Right ventricle myocardium superior (tissue), 1 donor: ENCODE results near the gene PAFAH1B2. TPM values are rescaled to one million over a fixed set of nuclear protein-coding genes. Genes with fewer than 3 reads are reported as not detected.
"Not testable (repeated sequence)": the region's sequence is repeated elsewhere in the genome, so short reads cannot be mapped to it uniquely, and the experiment has no call there.

Experiments
- ATAC-seq: fragments of 200-7000 bp; cut with Tn5 transposase; one replicate; pipeline ENCODE4 v1.9.1; 2020; ENCODE audit warnings: mild to moderate bottlenecking; ENCODE audit not compliant: poor library complexity
- DNase-seq: peaks from one replicate; pipeline ENCODE4 v3.0.0-alpha.2; 2020
- intact Hi-C: fragments of 100-400 bp; cut with DNase I; formaldehyde crosslinking; loops from one replicate; pipeline ENCODE4 v1.11.2; 2022
- total RNA-seq: library from RNA; stranded (reverse); fragmentation: NEBNext Ultra II Directional; extraction: Animal tissue kit (Norgen Biotek cat#: 25700); gene quantifications from one replicate; pipeline ENCODE4 v1.2.1, GENCODE V29; 2021
- donor health status: DM: no; HTN: yes; CAD: no; lungs with severe emphysema.

The PAFAH1B2 gene
- total RNA-seq, 1 donor from 2014 or later, result 42.6 TPM

- no peak for ATAC-seq
- intact Hi-C loops, result no loop called here
- no peak for DNase-seq
Measured at GRCh38 chr11:117122556-117122955, 21.5 kb upstream of the PAFAH1B2 start.

DNA sequence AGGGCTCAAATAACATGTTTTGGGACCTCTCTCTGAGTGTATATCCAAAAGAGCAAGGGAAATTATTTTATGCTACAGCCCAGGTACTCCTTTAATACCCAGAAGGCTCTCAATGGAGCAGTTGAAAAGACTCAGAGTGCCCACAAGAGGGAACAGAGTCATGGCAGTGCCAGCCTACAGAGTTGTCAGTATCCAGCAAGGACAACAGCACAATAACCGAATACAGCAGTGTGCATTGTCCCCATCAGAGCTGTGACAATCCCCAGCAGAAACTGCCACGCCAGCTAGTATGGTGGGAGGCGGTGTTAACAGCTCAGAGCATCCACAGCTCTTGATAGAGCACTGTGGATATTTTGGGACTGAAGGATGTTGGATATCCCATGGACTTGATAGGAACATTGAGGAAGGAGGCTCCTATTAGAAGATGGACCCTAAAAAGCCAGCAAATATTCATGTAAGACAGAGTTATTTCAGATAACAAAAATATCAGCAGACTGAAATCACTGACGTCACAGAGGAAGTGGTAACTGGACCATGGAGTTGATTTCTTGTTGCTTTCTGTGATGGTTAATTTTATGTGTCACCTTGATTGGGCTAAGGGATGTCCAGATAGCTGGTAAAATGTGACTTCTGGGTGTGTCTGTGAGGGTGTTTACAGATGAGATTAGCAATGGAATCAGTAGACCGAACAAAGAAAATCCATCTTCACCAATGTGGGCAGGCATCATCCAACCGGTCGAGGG, 17.7 kb upstream of the PAFAH1B2 start:
- DNase-seq (no peak), ATAC-seq (no peak)
- intact Hi-C loops, result no loop called here

- no peak for DNase-seq
- no peak for ATAC-seq
- intact Hi-C loops, result no loop called here
Measured at GRCh38 chr11:117127171-117127901, 16.8 kb upstream of the PAFAH1B2 start.

- intact Hi-C loops, result no loop called here
Measured at GRCh38 chr11:117128289-117128688, 15.8 kb upstream of the PAFAH1B2 start.

DNA sequence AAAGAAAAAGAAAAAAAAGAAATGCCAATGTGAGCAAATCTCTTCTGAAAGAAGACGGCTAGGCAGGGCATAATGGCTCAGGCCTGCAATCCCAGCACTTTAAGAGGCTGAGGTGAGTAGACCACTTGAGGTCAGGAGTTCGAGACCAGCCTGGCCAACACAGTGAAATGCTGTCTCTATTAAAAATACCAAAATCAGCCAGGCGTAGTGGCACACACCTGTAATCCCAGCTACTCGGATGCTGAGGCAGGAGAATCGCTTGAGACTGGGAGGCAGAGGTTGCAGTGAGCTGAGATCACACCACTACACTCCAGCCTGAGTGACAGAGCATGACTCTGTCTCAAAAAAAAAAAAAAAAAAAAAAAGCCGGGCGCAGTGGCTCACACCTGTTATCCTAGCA, 13.7 kb upstream of the PAFAH1B2 start:
- intact Hi-C loops, result loop anchor here (5.0 kb wide), 1 partner anchor 77 kb away; no protein-coding TSS in a partner anchor
- not testable (repeated sequence) for ATAC-seq, DNase-seq

More at GRCh38 chr11:117128289-117128688, 15.8 kb upstream of the PAFAH1B2 start:
- ATAC-seq (no peak), DNase-seq (no peak)

GRCh38 chr11:117130879-117131278, 13.2 kb upstream of the PAFAH1B2 start:
- intact Hi-C loops, result loop anchor here (5.0 kb wide), 1 partner anchor 76 kb away; no protein-coding TSS in a partner anchor
- DNase-seq (no peak), ATAC-seq (no peak)

DNA sequence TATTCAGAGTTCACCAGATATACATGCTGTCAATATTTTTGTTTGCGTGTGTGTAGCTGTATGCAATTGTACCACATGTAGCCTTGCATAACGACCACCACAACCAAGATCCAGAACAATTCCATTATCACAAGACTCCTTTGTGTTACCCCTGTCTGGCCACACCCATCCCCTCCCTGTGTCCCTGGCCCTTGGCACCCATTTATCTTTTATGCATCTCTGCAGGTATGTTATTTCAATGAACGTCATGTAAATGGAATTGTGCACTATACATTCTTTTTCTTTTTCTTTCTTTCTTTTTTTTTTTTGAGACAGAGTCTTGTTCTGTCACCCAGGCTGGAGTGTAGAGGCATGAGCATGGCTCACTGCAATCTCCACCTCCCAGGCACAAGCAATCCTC, 9.7 kb upstream of the PAFAH1B2 start:
- ATAC-seq, result no peak
- DNase-seq, result no peak
- intact Hi-C loops, result loop anchor here (5.0 kb wide), 1 partner anchor 73 kb away; no protein-coding TSS in a partner anchor

DNA sequence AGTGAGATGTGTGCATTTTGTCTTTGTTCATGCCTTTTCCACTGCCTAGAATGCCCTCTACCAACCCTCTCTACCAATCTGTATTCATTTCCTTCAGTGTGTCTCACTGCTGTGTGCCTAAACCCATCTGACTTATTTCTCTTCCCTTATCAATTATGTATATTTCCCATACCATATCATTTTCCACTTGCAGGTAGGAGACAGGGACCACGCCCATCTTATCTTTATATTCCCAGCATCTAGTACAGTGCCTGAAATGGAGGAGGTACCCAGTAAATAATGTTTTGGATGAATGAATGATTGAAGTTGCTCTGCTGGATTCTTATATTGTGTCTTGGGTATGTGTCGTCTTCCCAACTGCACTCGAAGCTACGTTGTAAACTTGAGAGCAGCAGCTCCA, 9.1 kb upstream of the PAFAH1B2 start:
- not testable (repeated sequence) for ATAC-seq, DNase-seq
- intact Hi-C loops, result loop anchor here (5.0 kb wide), 1 partner anchor 72 kb away; no protein-coding TSS in a partner anchor

DNA sequence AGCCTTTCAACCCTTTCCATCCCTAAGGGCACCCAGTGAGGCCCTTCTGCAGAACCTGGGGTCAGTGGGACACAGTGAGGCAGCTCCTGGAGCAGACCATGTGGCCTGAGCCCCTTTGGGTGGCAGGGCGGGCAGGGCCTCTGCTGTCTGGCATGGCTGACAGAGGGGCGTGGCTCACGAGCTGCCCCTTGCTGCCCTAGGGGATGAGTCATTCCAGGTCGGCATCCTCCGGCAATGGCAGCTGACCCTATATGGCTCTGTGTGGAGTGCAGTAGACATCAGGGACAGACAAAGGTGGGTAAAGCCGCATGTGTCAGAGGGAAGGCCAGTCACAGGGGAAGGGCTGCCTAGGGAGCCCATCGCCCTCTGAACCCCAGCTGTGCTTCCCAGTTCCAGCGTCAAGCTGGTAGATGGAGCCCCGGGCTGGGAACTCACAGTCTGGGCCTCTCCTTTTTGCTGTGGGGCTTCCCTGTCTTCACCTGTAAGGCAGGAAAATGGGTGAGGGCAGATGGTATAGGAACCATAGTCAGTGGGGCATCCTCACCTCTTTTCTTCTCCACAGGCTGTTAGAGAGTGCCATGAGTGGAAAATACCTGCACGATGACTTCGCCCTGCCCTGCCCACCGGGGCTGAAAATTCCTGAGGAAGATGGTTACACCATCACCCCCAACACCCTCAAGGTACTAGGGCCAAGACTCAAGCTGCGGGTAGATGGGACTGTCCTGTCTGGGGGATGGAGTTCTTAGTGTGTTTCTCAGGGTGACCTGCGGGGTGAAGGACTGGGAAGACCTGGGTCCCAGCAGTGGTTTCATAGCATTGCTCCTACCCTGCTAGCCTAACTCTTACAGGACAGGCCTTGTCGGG, 6.6 kb upstream of the PAFAH1B2 start:
- peak; percentile 22 for ATAC-seq
- intact Hi-C loops, DNase-seq: not testable (repeated sequence)

DNA sequence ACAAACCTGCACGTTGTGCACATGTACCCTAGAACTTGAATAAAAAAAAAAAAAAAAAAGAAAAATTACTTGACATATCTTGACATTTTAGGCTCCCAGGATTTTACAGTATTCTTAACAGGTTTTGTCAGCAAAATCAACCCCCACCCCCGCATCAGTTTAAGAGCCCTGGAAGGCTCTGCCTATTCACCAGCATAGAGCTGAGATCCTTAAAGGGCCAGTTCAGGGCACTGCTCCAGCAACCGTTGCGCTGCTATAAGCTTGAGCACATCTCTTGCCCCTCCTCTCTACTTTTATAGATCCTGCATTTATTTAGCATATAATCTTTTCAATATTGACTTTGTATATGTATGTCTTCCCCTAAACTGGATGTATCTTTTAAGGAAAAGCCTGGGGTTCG, 697 bp upstream of the PAFAH1B2 start:
- ATAC-seq, result peak; percentile 32
- peak; percentile 59 for DNase-seq
- intact Hi-C loops, result no loop called here

GRCh38 chr11:117144477-117145392, 648 bp downstream of the PAFAH1B2 start:
- peak; percentile 77 for DNase-seq
- ATAC-seq, result peak; percentile 81
- intact Hi-C loops, result no loop called here

DNA sequence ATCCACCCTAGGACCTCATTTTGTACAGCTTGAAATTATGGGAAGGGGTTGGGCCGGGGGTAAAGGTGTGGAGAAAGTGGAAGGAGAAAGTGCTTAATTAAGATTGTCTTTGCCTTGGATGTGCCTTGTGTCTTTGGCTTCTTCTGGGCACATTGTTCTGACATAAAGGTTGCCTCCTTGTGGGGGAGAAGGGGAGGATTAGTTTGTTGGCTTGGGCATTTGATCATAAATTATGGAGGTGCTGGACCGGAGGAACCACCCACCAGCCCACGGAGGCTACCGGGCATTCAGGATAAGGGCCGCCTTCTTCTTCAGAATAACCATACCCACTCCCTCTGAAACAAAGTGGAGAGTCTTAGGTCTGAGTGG, 1.3 kb downstream of the PAFAH1B2 start:
- intact Hi-C loops, result no loop called here

DNA sequence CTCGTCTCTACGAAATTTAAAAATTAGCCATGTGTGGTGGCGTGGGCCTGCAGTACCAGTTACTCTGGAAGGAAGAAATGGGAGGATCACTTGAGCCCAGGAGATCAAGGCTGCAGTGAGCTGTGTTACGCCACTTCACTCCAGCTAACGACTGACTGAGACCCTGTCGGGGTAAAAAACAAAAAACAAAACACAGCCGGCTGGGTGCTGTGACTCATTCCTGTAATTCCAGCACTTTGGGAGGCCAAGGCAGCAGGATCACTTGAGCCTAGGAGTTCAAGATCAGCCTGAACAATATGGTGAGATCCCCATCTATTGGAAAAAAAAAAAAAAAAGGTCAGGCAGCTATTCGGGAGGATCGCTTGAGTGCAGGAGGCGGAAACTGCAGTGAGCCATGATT, 2.4 kb downstream of the PAFAH1B2 start:
- DNase-seq (no peak), ATAC-seq (no peak)
- intact Hi-C loops, result no loop called here

More for the DNA sequence above, 1.3 kb downstream of the PAFAH1B2 start:
- no peak for DNase-seq
- no peak for ATAC-seq

DNA sequence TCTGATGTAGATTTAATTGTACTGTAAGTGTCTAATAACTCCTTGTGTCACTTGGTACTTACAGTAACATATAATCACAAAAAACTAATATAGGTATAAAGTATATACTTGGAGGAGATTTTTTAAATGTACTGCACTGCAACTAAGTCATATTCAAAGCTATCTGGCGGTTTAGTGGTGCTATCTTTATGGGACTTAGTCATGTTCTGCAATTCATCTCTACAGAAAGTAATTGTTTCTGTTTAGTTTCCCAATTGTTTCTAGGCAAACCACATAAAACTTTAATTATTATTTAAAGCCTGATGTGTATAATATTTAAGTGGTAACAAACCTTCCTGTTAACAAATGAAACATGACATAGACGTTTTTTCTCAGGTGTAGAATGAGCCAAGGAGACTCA, 8.0 kb downstream of the PAFAH1B2 start:
- intact Hi-C loops, result no loop called here
- no peak for ATAC-seq
- DNase-seq, result no peak

- ATAC-seq, result no peak
- intact Hi-C loops, result no loop called here
- DNase-seq, result no peak
Measured at GRCh38 chr11:117154468-117154867, 10.4 kb downstream of the PAFAH1B2 start.

GRCh38 chr11:117157507-117157906, 13.4 kb downstream of the PAFAH1B2 start:
- intact Hi-C loops, result no loop called here
- ATAC-seq (no peak), DNase-seq (no peak)

DNA sequence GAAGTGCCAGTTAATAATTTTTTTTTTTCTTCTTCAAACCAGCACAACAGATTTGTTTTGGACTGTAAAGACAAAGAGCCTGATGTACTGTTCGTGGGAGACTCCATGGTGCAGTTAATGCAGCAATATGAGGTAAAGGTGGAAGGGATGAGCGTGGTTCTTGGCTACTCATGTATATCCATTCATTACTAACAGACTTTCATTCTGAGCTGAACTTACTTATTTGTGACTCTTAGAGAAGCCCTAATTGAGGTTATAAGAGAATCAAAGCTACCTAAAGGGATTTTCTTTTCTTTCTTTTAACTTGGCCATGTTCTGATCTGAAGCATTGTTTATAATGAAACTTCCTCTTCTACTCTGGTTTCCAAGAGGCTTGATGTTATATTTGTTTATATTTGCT, 15.8 kb downstream of the PAFAH1B2 start:
- no peak for ATAC-seq
- intact Hi-C loops, result no loop called here

GRCh38 chr11:117160826-117161225, 16.7 kb downstream of the PAFAH1B2 start:
- intact Hi-C loops, result no loop called here
- DNase-seq, result no peak
- ATAC-seq, result no peak

More for the DNA sequence above, 15.8 kb downstream of the PAFAH1B2 start:
- no peak for DNase-seq
